Measurements from ENCODE around the gene AEBP2. TPM values are rescaled to one million over a fixed set of nuclear protein-coding genes. Genes with fewer than 3 reads are reported as not detected.

AEBP2 gene
- total RNA-seq, 1 donor from 2014 or later, result 67.5 TPM

DNA sequence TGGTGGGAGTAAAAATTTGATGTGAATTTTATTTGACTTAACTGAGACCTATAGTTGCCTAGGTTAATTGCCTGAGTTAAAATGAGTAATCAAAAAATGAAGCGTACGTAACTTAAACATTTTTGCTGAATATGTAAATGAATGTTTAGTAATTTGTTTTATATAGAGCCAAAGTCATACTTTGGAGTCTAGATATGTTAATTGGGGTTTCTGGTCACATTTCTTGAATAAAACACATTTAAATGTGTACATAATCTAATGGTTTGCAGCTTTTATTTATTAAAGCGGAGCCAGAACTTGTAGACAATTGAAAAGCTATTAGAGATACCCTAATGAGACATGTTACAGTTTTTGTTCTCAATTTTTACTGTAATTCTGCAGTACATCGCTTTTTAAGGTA is 71.2 kb downstream of the AEBP2 start:
- H3K4me3 ChIP-seq, result no peak overlapping the region

DNA sequence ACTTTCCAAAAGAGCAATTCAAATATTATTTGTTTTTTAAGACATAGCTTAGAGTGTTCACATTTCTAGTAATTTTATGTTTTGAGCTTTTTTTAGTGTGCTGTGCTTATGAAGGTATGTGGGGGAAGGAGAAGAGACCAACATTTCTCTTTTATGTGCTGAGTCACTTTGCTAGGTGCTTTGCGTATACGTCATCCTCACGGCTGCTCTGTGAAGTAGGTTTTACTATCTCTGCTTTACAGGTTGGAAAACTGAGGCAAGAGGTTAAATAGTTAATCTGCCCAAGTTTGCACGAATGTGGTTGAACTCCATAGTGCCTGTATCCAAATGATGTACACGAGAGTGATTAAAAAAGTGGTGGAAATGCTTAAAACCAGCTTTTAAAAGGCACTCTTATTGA is 75.9 kb downstream of the AEBP2 start:
- Histone ChIP-seq H3K4me3 (no peak overlapping the region), H3K27ac (no peak overlapping the region), H3K9me3 (no peaks in the 10 kb centered on the region), H3K27me3 (no peaks in the 10 kb centered on the region), H3K36me3 (peaks cover 0 to 9% of the 10 kb centered on the region in 2 donors), H3K4me1 (peaks cover 10% of the 10 kb centered on the region)
- TF ChIP-seq POLR2AphosphoS5 (IDR thresholded peaks at IDR 0.05; ENCODE audit: insufficient read depth in 1 of 2, low read depth in 1 of 2) (no peak), CTCF (IDR thresholded peaks at IDR 0.05) (no peak), POLR2A (IDR thresholded peaks at IDR 0.05) (no peak)
- intact Hi-C loops (cut with DNase I), result no loop called here
- DNase-seq (ENCODE audit: extremely low spot score in 2 of 2), result no peak

More for the DNA sequence above, 71.2 kb downstream of the AEBP2 start:
- Histone ChIP-seq H3K4me1 (peaks cover 34% of the 10 kb centered on the region), H3K36me3 (peaks cover 0 to 9% of the 10 kb centered on the region in 2 donors), H3K27me3 (no peaks in the 10 kb centered on the region), H3K9me3 (no peaks in the 10 kb centered on the region), H3K27ac (no peak overlapping the region)
- TF ChIP-seq CTCF (IDR thresholded peaks at IDR 0.05), result no peak
- no peak for TF ChIP-seq POLR2A (IDR thresholded peaks at IDR 0.05)
- no peak for TF ChIP-seq POLR2AphosphoS5 (IDR thresholded peaks at IDR 0.05; ENCODE audit: insufficient read depth in 1 of 2, low read depth in 1 of 2)
- no peak for DNase-seq (ENCODE audit: extremely low spot score in 2 of 2)
- intact Hi-C loops (cut with DNase I), result no loop called here

DNA sequence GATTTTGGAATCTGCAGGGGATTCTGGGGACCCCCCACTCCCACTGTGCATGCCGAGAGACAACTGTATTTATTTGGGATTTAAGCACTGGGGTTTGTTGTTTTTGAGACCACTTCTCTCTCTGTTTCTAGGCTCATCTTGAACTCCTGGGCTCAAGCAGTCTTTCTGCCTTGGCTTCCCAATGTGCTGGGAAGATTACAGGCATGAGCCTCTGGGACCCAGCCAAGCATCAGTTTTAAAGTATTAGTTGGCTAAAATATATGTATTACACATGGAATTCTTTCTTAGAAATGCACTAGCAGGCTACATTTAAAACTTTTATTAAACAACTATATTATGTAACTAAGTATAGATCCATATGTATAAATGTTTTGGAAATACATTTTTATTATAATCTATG is 78.3 kb downstream of the AEBP2 start:
- DNase-seq (ENCODE audit: extremely low spot score in 2 of 2), result no peak
- no peaks in the 10 kb centered on the region for H3K27me3 ChIP-seq
- H3K4me3 ChIP-seq, result no peak overlapping the region
- H3K9me3 ChIP-seq, result no peaks in the 10 kb centered on the region
- H3K27ac ChIP-seq, result no peak overlapping the region
- peaks cover 10% of the 10 kb centered on the region for H3K4me1 ChIP-seq
- intact Hi-C loops (cut with DNase I), result no loop called here
- H3K36me3 ChIP-seq, result peaks cover 0 to 4% of the 10 kb centered on the region in 2 donors
- TF ChIP-seq POLR2AphosphoS5 (IDR thresholded peaks at IDR 0.05; ENCODE audit: insufficient read depth in 1 of 2, low read depth in 1 of 2) (no peak), POLR2A (IDR thresholded peaks at IDR 0.05) (no peak), CTCF (IDR thresholded peaks at IDR 0.05) (no peak)

DNA sequence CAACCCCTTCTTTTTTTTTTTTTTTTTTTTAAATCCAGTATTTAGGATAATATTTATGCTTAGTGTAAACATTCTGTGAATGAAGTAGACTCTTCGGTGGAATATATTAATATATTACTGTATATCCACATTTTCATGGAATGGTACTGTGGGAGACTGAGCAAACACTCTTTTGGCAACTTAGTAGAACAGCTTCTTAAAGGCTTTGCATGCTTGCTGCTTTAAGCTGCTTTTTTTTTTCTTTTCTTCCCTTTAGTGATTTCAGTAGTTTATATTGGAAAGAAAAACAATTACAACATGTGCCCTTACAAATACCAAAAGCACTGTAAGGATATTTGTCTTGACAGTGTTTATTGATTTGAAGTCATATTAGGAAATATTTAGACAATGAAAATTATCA is 78.9 kb downstream of the AEBP2 start:
- Histone ChIP-seq H3K4me3 (no peak overlapping the region), H3K27me3 (no peaks in the 10 kb centered on the region), H3K9me3 (no peaks in the 10 kb centered on the region), H3K4me1 (peaks cover 10% of the 10 kb centered on the region), H3K27ac (no peak overlapping the region), H3K36me3 (no peaks in the 10 kb centered on the region)
- TF ChIP-seq POLR2AphosphoS5 (IDR thresholded peaks at IDR 0.05; ENCODE audit: insufficient read depth in 1 of 2, low read depth in 1 of 2) (no peak), POLR2A (IDR thresholded peaks at IDR 0.05) (no peak), CTCF (IDR thresholded peaks at IDR 0.05) (no peak)
- intact Hi-C loops (cut with DNase I), result no loop called here
- DNase-seq (ENCODE audit: extremely low spot score in 2 of 2), result no peak

DNA sequence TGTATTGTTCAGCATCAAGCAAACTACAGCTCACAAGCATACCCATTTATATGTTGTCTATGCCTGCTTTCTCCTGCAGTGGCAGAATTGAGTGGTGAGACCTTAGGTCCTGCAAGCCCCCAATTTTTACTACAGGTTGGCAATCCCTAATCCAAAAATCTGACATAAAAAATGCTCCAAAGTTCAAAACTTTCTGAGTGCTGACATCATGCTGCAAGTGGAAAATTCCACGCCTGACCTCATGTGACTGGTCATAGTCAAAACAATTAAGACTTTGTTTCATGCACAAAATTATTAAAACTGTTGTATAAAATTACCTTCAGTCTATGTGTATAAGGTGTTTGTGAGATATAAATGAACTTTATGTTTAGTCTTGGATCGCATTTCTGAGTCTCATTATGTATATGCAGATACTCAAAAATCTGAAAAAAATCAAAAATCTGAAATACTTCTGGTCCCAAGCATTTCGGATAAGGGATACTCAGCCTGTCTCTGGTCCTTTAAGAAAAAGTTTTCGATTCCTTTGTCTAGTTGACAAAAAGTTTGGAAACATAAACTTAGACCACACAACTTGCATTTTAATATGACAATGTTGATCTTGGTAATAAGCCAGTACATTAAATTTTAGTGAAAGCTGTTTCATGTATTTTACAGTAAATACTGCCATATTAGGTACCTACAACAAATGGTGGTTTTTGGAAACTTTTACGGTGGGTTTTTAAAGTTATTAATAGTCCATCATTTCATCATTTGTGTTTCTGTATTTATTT is 81.5 kb downstream of the AEBP2 start:
- Histone ChIP-seq H3K4me3 (no peak overlapping the region), H3K36me3 (no peaks in the 10 kb centered on the region), H3K9me3 (no peaks in the 10 kb centered on the region), H3K4me1 (peaks cover 10% of the 10 kb centered on the region), H3K27me3 (no peaks in the 10 kb centered on the region), H3K27ac (no peak overlapping the region)
- DNase-seq (ENCODE audit: extremely low spot score in 2 of 2), result no peak
- TF ChIP-seq POLR2A (IDR thresholded peaks at IDR 0.05) (no peak), CTCF (IDR thresholded peaks at IDR 0.05) (no peak), POLR2AphosphoS5 (IDR thresholded peaks at IDR 0.05; ENCODE audit: insufficient read depth in 1 of 2, low read depth in 1 of 2) (no peak)
- intact Hi-C loops (cut with DNase I), result no loop called here
